ENCODE data around the gene SORBS1. TPM values are rescaled to one million over a fixed set of nuclear protein-coding genes. Genes with fewer than 3 reads are reported as not detected.
A peak's percentile ranks its signal among the peaks of the same experiment; 100 is the strongest.

SORBS1 gene
- total and polyA plus RNA-seq, 2 experiments from 2014 or later: 11.0 to 20.6 TPM

DNA sequence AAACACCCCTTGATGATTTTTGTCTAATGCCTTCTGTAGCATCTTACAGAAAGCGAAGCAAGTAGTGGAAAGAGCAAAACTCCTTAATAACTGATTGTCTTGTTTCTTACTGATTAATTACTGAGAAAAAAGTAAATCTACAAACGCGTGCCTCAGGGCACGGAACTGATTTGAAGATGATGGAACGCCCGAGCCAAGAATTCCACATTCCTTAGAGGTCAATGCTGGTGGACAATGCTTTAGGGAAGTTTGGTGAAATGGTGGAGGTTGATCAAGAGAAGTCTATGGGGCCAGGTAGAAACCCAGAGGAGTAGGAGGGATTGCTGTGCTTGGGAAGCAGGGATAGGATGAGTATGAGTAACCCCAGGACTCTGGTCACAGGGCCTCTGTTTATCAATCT lies 5.0 kb upstream of the SORBS1 start:
- TF ChIP-seq, protein P1, sequence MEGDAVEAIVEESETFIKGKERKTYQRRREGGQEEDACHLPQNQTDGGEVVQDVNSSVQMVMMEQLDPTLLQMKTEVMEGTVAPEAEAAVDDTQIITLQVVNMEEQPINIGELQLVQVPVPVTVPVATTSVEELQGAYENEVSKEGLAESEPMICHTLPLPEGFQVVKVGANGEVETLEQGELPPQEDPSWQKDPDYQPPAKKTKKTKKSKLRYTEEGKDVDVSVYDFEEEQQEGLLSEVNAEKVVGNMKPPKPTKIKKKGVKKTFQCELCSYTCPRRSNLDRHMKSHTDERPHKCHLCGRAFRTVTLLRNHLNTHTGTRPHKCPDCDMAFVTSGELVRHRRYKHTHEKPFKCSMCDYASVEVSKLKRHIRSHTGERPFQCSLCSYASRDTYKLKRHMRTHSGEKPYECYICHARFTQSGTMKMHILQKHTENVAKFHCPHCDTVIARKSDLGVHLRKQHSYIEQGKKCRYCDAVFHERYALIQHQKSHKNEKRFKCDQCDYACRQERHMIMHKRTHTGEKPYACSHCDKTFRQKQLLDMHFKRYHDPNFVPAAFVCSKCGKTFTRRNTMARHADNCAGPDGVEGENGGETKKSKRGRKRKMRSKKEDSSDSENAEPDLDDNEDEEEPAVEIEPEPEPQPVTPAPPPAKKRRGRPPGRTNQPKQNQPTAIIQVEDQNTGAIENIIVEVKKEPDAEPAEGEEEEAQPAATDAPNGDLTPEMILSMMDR (IDR thresholded peaks at IDR 0.05; ENCODE audit: low read depth, low read length): no peak

DNA sequence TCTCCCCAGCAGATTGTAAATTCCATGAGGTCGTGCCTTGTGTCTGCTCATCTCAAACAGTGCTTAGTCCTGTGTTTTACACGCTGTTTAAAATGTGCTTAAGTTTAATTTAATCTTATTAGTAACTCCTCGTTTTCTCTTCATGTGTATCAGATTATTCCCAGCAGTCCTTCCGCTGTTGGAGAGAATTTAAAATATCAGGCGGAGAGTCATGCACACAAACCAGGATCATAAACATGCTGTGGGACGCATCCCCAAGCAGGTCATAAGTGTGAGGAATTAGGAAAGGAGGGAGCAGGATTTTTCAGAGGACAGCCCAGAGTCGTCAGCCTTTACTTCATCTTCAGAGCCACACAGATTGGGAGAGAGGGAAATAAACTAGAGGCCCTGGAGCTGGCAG lies 4.2 kb upstream of the SORBS1 start:
- H3K36me3 ChIP-seq: no peaks in the 10 kb centered on the region
- H3K27ac ChIP-seq: no peak overlapping the region
- no peaks in the 10 kb centered on the region for H3K9me3 ChIP-seq (ENCODE audit: low read depth)
- DNase-seq (ENCODE audit: low read depth in 1 of 2, low spot score in 1 of 2): no peak
- H3K4me1 ChIP-seq (ENCODE audit: low read depth): no peaks in the 10 kb centered on the region
- no peak overlapping the region for H3K4me3 ChIP-seq
- H3K27me3 ChIP-seq: no peaks in the 10 kb centered on the region
- TF ChIP-seq, protein P1 (IDR thresholded peaks at IDR 0.05; ENCODE audit: low read depth, low read length): no peak

More for the DNA sequence above, 5.0 kb upstream of the SORBS1 start:
- Histone ChIP-seq H3K4me1 (ENCODE audit: low read depth) (no peaks in the 10 kb centered on the region), H3K27ac (no peak overlapping the region), H3K9me3 (ENCODE audit: low read depth) (no peaks in the 10 kb centered on the region), H3K4me3 (no peak overlapping the region), H3K36me3 (no peaks in the 10 kb centered on the region), H3K27me3 (no peaks in the 10 kb centered on the region)
- DNase-seq (ENCODE audit: low read depth in 1 of 2, low spot score in 1 of 2): no peak

DNA sequence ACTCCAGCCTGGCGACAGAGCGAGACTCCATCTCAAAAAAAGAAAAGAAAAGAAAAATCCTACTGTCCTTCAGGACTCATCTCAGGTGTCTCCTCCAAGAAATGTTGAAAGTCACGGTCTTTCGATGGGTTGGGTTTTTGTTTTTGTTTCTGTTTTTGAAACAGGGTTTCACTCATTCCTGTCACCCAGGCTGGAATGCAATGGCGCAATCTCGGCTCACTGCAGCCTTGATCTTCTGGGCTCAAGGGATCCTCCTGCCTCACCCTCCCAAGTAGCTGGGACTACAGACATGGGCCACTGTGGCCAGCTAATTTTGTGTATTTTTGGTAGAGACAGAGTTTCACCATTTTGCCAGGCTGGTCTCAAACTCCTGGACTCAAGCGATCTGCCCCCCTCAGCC lies 3.1 kb upstream of the SORBS1 start:
- DNase-seq (ENCODE audit: low read depth in 1 of 2, low spot score in 1 of 2): no peak
- H3K27ac ChIP-seq: no peak overlapping the region
- no peaks in the 10 kb centered on the region for H3K27me3 ChIP-seq
- peaks cover 3% of the 10 kb centered on the region for H3K4me1 ChIP-seq (ENCODE audit: low read depth)
- H3K9me3 ChIP-seq (ENCODE audit: low read depth): no peaks in the 10 kb centered on the region
- H3K4me3 ChIP-seq: no peak overlapping the region
- TF ChIP-seq, protein P1 (IDR thresholded peaks at IDR 0.05; ENCODE audit: low read depth, low read length): no peak
- H3K36me3 ChIP-seq: no peaks in the 10 kb centered on the region

DNA sequence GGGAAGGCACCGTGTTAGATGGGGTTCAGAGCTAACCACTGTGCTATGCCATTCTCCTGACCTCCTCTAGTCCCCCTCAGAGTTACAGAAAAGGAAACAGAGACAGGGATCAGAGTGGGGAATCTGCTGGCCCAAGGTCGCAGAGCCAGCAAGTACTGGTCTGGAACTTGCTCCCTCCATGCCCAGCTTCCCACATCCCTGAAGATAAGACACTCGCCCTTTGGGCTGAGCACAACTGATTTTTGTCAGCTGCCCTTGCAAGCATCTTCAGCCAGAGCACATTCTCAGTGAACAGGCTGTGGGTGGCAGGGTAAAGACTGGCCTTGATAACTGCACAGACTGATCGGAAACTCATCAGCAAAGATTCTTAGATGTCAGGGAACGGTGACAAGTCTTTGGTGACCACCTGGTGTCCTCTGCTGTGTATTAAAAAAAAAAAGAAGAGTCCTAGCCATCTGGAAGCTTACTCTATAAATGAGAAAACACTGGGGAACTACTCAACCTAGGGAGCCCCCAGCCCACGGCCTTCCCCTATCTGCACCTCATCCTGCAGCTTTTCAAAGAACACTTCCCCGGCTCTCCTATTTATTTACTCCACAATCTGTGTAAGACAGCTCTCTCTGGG lies 1.3 kb upstream of the SORBS1 start:
- no peaks in the 10 kb centered on the region for H3K36me3 ChIP-seq
- peak overlapping the region; percentile 47 for H3K27ac ChIP-seq
- H3K4me3 ChIP-seq: no peak overlapping the region
- DNase-seq (ENCODE audit: low read depth in 1 of 2, low spot score in 1 of 2): no peak
- H3K9me3 ChIP-seq (ENCODE audit: low read depth): no peaks in the 10 kb centered on the region
- TF ChIP-seq, protein P1 (IDR thresholded peaks at IDR 0.05; ENCODE audit: low read depth, low read length): no peak
- H3K27me3 ChIP-seq: no peaks in the 10 kb centered on the region
- H3K4me1 ChIP-seq (ENCODE audit: low read depth): peaks cover 10% of the 10 kb centered on the region

- Histone ChIP-seq H3K4me3 (peak overlapping the region; percentile 23), H3K4me1 (ENCODE audit: low read depth) (peaks cover 10% of the 10 kb centered on the region), H3K27me3 (no peaks in the 10 kb centered on the region), H3K36me3 (no peaks in the 10 kb centered on the region), H3K9me3 (ENCODE audit: low read depth) (no peaks in the 10 kb centered on the region), H3K27ac (no peak overlapping the region)
- TF ChIP-seq, protein P1 (IDR thresholded peaks at IDR 0.05; ENCODE audit: low read depth, low read length): no peak
- no peak for DNase-seq (ENCODE audit: low read depth in 1 of 2, low spot score in 1 of 2)
These were observed 650 bp upstream of the SORBS1 start for GRCh38 chr10:95561864-95562177.
